ENCODE results near the gene ATP8B2. TPM values are rescaled to one million over a fixed set of nuclear protein-coding genes. Genes with fewer than 3 reads are reported as not detected.

Gene ATP8B2
- total RNA-seq, 1 experiment from 2014 or later = 27.1 TPM

DNA sequence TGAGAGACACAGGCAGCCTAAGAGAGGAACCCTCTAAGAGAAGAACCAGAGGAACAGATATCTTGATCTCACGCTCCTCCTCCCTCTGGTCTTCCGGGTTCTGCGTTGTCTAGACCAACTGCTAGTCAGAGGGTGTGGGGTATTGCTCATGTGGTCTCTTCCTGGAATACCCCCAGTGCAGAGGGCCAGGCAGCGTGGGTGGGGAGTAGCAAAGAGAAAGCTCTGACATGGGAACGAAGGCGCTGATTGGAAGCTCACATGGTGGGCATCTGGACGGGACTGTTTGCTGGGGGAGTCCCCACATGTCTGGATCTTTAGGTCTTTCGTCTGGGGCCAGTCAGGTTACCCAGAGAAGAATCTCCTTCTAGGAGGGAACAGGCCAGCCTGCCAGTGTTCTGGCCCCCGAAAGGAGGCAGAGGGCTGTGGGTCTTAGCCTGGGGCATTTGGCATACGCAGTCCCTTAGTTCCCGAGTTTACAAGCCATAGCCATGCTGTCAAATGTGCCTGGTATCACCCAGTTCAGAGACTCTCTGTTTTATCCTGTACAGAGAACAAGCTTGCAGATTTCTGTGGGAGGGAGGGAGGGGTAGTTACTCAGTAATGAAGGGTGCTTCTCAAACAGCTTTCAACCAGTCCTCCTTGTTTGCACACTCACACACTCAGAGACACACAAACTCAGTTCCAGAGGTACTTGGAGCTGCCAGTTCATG lies 61.5 kb downstream of the ATP8B2 start:
- TF ChIP-seq CTCF (IDR thresholded peaks at IDR 0.05; ENCODE audit: unreplicated experiment) = no peak
- DNase-seq (ENCODE audit: unreplicated experiment) = no peak
- H3K4me3 Mint-ChIP-seq (ENCODE audit: unreplicated experiment) = no peak overlapping the region
- ChIA-PET POLR2A (interaction anchor here (1.3 to 1.7 kb wide), 3 partner anchors 13 to 32 kb away, joined by 4 to 6 read pairs (median 5); no protein-coding TSS in a partner anchor), CTCF (interaction anchor here (0.6 kb wide), 1 partner anchor 42 kb away, joined by 5 read pairs; no protein-coding TSS in a partner anchor)
- no peak overlapping the region for H3K27ac Mint-ChIP-seq (ENCODE audit: low read depth, unreplicated experiment)
- intact Hi-C loops (cut with micrococcal nuclease) = no loop called here
- BruUV-seq (replicated peaks) = no TSS peak
- no peaks in the 10 kb centered on the region for H3K36me3 Mint-ChIP-seq (ENCODE audit: insufficient read depth, unreplicated experiment)
- no peaks in the 10 kb centered on the region for H3K27me3 Mint-ChIP-seq (ENCODE audit: insufficient read depth, unreplicated experiment)
- peaks cover 18% of the 10 kb centered on the region for H3K4me1 Mint-ChIP-seq (ENCODE audit: insufficient read depth, unreplicated experiment)
- H3K9me3 Mint-ChIP-seq (ENCODE audit: unreplicated experiment) = no peaks in the 10 kb centered on the region

DNA sequence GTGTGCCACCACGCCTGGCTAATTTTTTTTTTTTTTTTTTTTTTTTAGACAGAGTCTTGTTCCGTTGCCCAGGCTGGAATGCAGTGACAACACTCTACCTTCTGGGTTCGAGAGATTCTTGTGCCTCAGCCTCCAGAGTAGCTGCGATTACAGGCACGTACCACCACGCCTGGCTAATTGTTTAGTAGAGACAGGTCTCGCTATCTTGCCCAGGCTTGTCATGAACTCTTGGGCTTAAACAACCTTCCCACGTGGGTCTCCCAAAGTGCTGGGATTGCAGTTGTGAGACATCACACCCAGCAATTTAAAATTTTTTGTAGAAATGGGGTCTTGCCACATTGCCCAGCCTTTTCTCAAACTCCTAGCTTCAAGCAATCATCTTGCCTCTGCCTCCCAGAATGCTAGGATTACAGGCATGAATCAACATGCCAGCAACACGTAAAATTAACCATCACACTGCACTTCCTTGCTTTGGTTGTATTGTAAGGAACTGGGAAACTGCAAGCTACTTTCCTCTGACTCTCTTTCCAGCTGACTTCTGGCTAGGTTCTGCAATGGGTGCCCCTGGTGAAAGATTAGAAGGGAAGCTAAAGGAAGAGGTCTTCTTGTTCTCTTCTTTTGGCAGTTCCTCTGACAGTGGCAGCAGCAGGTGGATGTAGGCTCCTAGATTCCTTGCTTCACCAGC lies 65.9 kb downstream of the ATP8B2 start:
- Mint-ChIP-seq H3K4me1 (ENCODE audit: insufficient read depth, unreplicated experiment) (peaks cover 8% of the 10 kb centered on the region), H3K27me3 (ENCODE audit: insufficient read depth, unreplicated experiment) (no peaks in the 10 kb centered on the region), H3K4me3 (ENCODE audit: unreplicated experiment) (no peak overlapping the region), H3K9me3 (ENCODE audit: unreplicated experiment) (peaks cover 5% of the 10 kb centered on the region), H3K36me3 (ENCODE audit: insufficient read depth, unreplicated experiment) (no peaks in the 10 kb centered on the region), H3K27ac (ENCODE audit: low read depth, unreplicated experiment) (peak overlapping the region; percentile 61)
- TF ChIP-seq CTCF (IDR thresholded peaks at IDR 0.05; ENCODE audit: unreplicated experiment) = no peak
- peak; percentile 45 for DNase-seq (ENCODE audit: unreplicated experiment)
- ChIA-PET CTCF (interaction anchor here (0.6 to 2.2 kb wide), 14 partner anchors 11 to 1878 kb away, joined by 3 to 6 read pairs (median 3); partner anchors contain the start of gene HAX1), POLR2A (interaction anchor here (0.7 to 3.6 kb wide), 16 partner anchors 13 to 1204 kb away, joined by 3 to 27 read pairs (median 3); partner anchors contain the start of gene IL6R)
- no TSS peak for BruUV-seq (replicated peaks)
- intact Hi-C loops (cut with micrococcal nuclease) = no loop called here

DNA sequence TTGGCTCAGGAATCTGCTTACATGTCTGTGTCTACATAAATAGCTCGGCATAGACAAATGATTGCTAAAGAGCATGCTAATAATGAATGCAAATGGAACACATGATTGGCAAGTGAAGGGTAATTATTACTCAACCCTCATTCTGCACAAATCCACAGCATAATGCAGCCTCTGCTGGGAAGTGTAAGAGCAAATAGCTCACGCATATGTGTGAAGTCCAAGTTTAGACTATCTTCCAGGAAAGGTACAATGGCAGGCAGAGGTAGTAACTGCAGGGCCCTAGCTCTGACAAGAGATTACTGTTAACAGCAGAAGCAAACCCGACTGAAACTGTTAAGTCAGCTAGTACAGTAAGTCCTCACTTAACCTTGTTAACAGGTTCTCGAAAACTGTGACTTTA lies 72.8 kb downstream of the ATP8B2 start:
- Mint-ChIP-seq H3K9me3 (ENCODE audit: unreplicated experiment) (peaks cover 10% of the 10 kb centered on the region), H3K27ac (ENCODE audit: low read depth, unreplicated experiment) (no peak overlapping the region), H3K36me3 (ENCODE audit: insufficient read depth, unreplicated experiment) (no peaks in the 10 kb centered on the region), H3K4me1 (ENCODE audit: insufficient read depth, unreplicated experiment) (no peaks in the 10 kb centered on the region), H3K4me3 (ENCODE audit: unreplicated experiment) (no peak overlapping the region), H3K27me3 (ENCODE audit: insufficient read depth, unreplicated experiment) (no peaks in the 10 kb centered on the region)
- intact Hi-C loops (cut with micrococcal nuclease) = no loop called here
- DNase-seq (ENCODE audit: unreplicated experiment) = no peak
- CTCF ChIA-PET = interaction anchor here (0.6 to 0.7 kb wide), 2 partner anchors 75 to 1464 kb away, joined by 3 to 4 read pairs; no protein-coding TSS in a partner anchor
- no TSS peak for BruUV-seq (replicated peaks)
- TF ChIP-seq CTCF (IDR thresholded peaks at IDR 0.05; ENCODE audit: unreplicated experiment) = no peak
- POLR2A ChIA-PET = interaction anchor here (0.6 to 1.5 kb wide), 11 partner anchors 9 to 653 kb away, joined by 3 to 5 read pairs (median 3); no protein-coding TSS in a partner anchor

- Mint-ChIP-seq H3K36me3 (ENCODE audit: insufficient read depth, unreplicated experiment) (no peaks in the 10 kb centered on the region), H3K27ac (ENCODE audit: low read depth, unreplicated experiment) (no peak overlapping the region), H3K4me3 (ENCODE audit: unreplicated experiment) (no peak overlapping the region), H3K27me3 (ENCODE audit: insufficient read depth, unreplicated experiment) (no peaks in the 10 kb centered on the region), H3K9me3 (ENCODE audit: unreplicated experiment) (peaks cover 10% of the 10 kb centered on the region), H3K4me1 (ENCODE audit: insufficient read depth, unreplicated experiment) (no peaks in the 10 kb centered on the region)
- no TSS peak for BruUV-seq (replicated peaks)
- intact Hi-C loops (cut with micrococcal nuclease) = no loop called here
- ChIA-PET CTCF (interaction anchor here (0.5 to 0.7 kb wide), 6 partner anchors 75 to 1464 kb away, joined by 3 to 4 read pairs (median 3); a partner anchor contains a TSS), POLR2A (interaction anchor here (0.6 to 1.5 kb wide), 10 partner anchors 9 to 613 kb away, joined by 3 to 5 read pairs (median 3); no protein-coding TSS in a partner anchor)
- DNase-seq (ENCODE audit: unreplicated experiment) = no peak
- no peak for TF ChIP-seq CTCF (IDR thresholded peaks at IDR 0.05; ENCODE audit: unreplicated experiment)
Measured at GRCh38 chr1:154398678-154399077, 73.4 kb downstream of the ATP8B2 start.

Measured in MCF 10A (cell line).